ENCODE data around the gene CKMT2. TPM values are rescaled to one million over a fixed set of nuclear protein-coding genes. Genes with fewer than 3 reads are reported as not detected.

The CKMT2 gene
- total RNA-seq, 1 experiment from 2014 or later = 1.8 TPM

DNA sequence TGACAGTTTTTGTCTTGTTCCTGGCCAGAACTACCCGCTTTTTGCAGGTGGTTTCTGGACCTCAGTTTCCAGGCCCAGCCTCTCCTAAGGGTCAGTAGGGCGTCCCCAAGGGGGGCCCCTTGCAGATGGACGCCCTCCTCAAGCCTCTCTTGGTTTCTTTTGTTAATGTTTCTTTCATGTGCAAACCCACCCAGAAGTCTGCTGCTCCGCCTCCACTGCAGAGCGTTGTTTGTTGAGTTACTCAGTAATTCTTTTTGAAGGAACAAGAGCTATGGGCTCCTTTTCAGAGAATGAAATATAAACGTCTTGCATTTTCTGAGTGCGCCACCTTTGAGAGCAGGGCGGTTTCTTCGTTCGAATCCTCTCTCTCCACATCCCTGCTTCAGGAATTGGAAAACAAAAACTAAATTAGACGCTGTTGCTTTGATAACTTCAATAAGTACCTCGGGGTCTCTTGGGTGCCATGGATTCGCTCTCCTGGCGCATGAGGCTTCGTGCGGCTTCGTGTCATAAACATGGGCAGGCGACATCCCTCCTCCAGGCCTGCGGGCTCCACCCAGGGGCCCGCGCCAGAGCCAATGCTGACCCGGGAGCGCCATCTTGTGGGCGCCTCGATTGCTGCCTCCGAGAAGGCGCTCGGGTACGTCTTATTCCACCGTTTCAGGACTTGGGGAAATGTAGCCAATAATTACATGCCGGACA lies 38.3 kb upstream of the CKMT2 start (continued):
- TF ChIP-seq, protein P1, sequence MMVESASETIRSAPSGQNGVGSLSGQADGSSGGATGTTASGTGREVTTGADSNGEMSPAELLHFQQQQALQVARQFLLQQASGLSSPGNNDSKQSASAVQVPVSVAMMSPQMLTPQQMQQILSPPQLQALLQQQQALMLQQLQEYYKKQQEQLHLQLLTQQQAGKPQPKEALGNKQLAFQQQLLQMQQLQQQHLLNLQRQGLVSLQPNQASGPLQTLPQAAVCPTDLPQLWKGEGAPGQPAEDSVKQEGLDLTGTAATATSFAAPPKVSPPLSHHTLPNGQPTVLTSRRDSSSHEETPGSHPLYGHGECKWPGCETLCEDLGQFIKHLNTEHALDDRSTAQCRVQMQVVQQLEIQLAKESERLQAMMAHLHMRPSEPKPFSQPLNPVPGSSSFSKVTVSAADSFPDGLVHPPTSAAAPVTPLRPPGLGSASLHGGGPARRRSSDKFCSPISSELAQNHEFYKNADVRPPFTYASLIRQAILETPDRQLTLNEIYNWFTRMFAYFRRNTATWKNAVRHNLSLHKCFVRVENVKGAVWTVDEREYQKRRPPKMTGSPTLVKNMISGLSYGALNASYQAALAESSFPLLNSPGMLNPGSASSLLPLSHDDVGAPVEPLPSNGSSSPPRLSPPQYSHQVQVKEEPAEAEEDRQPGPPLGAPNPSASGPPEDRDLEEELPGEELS (CRISPR knock-in tag; IDR thresholded peaks at IDR 0.05) = no peak
- TF ChIP-seq ZNF671 (CRISPR knock-in tag; IDR thresholded peaks at IDR 0.05) = no peak
- TF ChIP-seq, protein P2, sequence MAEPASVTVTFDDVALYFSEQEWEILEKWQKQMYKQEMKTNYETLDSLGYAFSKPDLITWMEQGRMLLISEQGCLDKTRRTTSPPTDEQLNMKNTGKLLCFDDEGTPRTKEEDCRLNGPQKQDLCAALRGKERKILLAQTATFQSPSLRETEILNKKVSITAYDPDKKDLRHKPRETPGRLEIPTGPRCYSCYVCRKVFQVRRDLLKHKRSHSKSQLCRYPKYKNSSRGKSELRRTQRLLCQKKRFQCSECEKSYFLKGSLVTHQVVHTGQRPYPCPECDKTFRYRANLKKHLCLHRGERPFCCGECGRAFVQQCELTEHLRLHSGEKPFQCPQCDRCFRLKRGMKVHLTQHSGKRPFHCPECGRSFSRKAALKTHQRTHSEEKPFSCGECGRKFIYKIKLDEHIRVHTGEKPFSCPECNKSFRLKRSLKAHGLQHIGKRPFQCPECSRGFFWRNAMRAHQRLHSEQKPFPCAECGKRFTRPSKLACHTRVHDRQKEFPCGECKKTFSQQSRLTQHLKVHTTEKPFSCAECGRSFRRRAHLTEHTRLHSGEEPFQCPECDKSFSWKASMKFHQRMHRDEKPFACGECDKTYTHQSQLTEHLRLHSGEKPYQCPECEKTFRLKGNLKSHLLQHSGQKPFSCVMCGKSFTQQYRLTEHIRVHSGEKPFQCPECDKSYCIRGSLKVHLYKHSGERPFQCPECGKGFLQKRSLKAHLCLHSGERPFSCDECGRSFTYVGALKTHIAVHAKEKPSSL (CRISPR knock-in tag; conservative IDR thresholded peaks at IDR 0.05) = no peak
- TF ChIP-seq, protein P3, sequence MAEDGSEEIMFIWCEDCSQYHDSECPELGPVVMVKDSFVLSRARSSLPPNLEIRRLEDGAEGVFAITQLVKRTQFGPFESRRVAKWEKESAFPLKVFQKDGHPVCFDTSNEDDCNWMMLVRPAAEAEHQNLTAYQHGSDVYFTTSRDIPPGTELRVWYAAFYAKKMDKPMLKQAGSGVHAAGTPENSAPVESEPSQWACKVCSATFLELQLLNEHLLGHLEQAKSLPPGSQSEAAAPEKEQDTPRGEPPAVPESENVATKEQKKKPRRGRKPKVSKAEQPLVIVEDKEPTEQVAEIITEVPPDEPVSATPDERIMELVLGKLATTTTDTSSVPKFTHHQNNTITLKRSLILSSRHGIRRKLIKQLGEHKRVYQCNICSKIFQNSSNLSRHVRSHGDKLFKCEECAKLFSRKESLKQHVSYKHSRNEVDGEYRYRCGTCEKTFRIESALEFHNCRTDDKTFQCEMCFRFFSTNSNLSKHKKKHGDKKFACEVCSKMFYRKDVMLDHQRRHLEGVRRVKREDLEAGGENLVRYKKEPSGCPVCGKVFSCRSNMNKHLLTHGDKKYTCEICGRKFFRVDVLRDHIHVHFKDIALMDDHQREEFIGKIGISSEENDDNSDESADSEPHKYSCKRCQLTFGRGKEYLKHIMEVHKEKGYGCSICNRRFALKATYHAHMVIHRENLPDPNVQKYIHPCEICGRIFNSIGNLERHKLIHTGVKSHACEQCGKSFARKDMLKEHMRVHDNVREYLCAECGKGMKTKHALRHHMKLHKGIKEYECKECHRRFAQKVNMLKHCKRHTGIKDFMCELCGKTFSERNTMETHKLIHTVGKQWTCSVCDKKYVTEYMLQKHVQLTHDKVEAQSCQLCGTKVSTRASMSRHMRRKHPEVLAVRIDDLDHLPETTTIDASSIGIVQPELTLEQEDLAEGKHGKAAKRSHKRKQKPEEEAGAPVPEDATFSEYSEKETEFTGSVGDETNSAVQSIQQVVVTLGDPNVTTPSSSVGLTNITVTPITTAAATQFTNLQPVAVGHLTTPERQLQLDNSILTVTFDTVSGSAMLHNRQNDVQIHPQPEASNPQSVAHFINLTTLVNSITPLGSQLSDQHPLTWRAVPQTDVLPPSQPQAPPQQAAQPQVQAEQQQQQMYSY (CRISPR knock-in tag; IDR thresholded peaks at IDR 0.05) = no peak
- TF ChIP-seq, protein P4, sequence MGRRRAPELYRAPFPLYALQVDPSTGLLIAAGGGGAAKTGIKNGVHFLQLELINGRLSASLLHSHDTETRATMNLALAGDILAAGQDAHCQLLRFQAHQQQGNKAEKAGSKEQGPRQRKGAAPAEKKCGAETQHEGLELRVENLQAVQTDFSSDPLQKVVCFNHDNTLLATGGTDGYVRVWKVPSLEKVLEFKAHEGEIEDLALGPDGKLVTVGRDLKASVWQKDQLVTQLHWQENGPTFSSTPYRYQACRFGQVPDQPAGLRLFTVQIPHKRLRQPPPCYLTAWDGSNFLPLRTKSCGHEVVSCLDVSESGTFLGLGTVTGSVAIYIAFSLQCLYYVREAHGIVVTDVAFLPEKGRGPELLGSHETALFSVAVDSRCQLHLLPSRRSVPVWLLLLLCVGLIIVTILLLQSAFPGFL (CRISPR knock-in tag; IDR thresholded peaks at IDR 0.05; ENCODE audit: borderline replicate concordance) = no peak
- TF ChIP-seq GRHL2 (CRISPR knock-in tag; IDR thresholded peaks at IDR 0.05; ENCODE audit: insufficient replicate concordance, severe bottlenecking) = no peak
- no peak for TF ChIP-seq ZNF423 (CRISPR knock-in tag; IDR thresholded peaks at IDR 0.05)
- TF ChIP-seq, protein P5, sequence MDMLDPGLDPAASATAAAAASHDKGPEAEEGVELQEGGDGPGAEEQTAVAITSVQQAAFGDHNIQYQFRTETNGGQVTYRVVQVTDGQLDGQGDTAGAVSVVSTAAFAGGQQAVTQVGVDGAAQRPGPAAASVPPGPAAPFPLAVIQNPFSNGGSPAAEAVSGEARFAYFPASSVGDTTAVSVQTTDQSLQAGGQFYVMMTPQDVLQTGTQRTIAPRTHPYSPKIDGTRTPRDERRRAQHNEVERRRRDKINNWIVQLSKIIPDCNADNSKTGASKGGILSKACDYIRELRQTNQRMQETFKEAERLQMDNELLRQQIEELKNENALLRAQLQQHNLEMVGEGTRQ (CRISPR knock-in tag; IDR thresholded peaks at IDR 0.05) = no peak
- TF ChIP-seq ZNF416 (CRISPR knock-in tag; IDR thresholded peaks at IDR 0.05) = no peak
- TF ChIP-seq ZNF121 (CRISPR knock-in tag; IDR thresholded peaks at IDR 0.05) = no peak
- TF ChIP-seq ELF4 (CRISPR knock-in tag; IDR thresholded peaks at IDR 0.05; ENCODE audit: low read depth) = no peak

DNA sequence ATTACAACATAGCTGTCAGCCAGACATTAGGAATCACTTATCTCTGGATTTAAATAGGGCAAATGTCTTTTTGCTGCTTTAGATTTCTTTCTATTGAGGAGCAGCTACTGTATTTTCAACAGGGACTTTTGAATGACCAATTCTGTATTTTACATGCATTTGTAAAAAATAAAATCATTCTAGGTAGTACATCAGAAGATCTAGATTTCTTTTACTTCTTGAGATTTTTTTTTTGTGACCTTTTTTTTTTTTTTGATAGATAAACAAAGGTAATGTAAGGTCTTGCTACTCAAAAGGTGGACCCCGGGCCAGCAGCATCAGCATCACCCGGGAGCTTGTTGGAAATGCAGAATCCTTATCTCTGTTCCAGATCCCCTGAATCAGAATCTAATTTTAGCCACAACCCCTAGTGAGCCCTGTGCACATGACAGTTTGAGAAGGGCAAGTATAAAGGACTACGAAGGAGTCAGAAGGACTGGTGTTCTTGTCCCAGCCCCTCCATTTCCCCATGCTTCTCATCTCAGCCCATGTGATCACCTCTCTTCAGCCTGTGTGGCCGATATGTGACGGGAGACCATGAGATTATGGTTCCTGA lies 37.7 kb upstream of the CKMT2 start:
- ATAC-seq (no peak), DNase-seq (ENCODE audit: low spot score) (no peak)
- Mint-ChIP-seq H3K27ac (no peak overlapping the region), H3K27me3 (ENCODE audit: low read depth) (peaks cover 4% of the 10 kb centered on the region), H3K4me1 (peaks cover 34% of the 10 kb centered on the region), H3K9me3 (no peaks in the 10 kb centered on the region), H3K36me3 (no peaks in the 10 kb centered on the region), H3K4me3 (no peak overlapping the region)
- ChIA-PET CTCF (interaction anchor here (0.6 to 2.3 kb wide), 13 partner anchors 10 to 677 kb away, joined by 3 to 15 read pairs (median 3); no protein-coding TSS in a partner anchor), POLR2A (no interaction called here)
- TF ChIP-seq ATF1 (CRISPR knock-in tag; IDR thresholded peaks at IDR 0.05) (no peak), SOX15 (CRISPR knock-in tag; IDR thresholded peaks at IDR 0.05) (no peak), GTF2I (CRISPR knock-in tag; conservative IDR thresholded peaks at IDR 0.05) (no peak), NR1H2 (CRISPR knock-in tag; IDR thresholded peaks at IDR 0.05) (no peak), ZNF671 (CRISPR knock-in tag; IDR thresholded peaks at IDR 0.05) (no peak), NFATC4 (CRISPR knock-in tag; IDR thresholded peaks at IDR 0.05) (no peak), NFE2L1 (CRISPR knock-in tag; IDR thresholded peaks at IDR 0.05) (no peak; the same call in 1 of the 2 replicates), TEAD4 (CRISPR knock-in tag; IDR thresholded peaks at IDR 0.05) (no peak), RELA (CRISPR knock-in tag; IDR thresholded peaks at IDR 0.05; ENCODE audit: borderline replicate concordance) (no peak)
- TF ChIP-seq, protein P6, sequence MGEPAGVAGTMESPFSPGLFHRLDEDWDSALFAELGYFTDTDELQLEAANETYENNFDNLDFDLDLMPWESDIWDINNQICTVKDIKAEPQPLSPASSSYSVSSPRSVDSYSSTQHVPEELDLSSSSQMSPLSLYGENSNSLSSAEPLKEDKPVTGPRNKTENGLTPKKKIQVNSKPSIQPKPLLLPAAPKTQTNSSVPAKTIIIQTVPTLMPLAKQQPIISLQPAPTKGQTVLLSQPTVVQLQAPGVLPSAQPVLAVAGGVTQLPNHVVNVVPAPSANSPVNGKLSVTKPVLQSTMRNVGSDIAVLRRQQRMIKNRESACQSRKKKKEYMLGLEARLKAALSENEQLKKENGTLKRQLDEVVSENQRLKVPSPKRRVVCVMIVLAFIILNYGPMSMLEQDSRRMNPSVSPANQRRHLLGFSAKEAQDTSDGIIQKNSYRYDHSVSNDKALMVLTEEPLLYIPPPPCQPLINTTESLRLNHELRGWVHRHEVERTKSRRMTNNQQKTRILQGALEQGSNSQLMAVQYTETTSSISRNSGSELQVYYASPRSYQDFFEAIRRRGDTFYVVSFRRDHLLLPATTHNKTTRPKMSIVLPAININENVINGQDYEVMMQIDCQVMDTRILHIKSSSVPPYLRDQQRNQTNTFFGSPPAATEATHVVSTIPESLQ (CRISPR knock-in tag; IDR thresholded peaks at IDR 0.05) = no peak
- TF ChIP-seq, protein P4 (CRISPR knock-in tag; IDR thresholded peaks at IDR 0.05; ENCODE audit: borderline replicate concordance) = no peak
- TF ChIP-seq, protein P7, sequence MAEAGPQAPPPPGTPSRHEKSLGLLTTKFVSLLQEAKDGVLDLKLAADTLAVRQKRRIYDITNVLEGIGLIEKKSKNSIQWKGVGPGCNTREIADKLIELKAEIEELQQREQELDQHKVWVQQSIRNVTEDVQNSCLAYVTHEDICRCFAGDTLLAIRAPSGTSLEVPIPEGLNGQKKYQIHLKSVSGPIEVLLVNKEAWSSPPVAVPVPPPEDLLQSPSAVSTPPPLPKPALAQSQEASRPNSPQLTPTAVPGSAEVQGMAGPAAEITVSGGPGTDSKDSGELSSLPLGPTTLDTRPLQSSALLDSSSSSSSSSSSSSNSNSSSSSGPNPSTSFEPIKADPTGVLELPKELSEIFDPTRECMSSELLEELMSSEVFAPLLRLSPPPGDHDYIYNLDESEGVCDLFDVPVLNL (CRISPR knock-in tag; IDR thresholded peaks at IDR 0.05; ENCODE audit: borderline replicate concordance, low read depth) = no peak

All from WTC11 (cell line).